Glutamatergic neuron (in vitro differentiated cells): ENCODE results near the gene ABCC9. TPM values are rescaled to one million over a fixed set of nuclear protein-coding genes. Genes with fewer than 3 reads are reported as not detected.

Experiments used
- DNase-seq: peaks from one replicate; pipeline ENCODE4 v3.0.0; 2022
- H3K27ac Mint-ChIP-seq: one replicate; pipeline ENCODE4 v1.8.0; 2020; ENCODE audit warnings: mild to moderate bottlenecking, mixed read lengths, inconsistent platforms; ENCODE audit not compliant: unreplicated experiment
- H3K27me3 Mint-ChIP-seq: one replicate; pipeline ENCODE4 v1.8.0; 2020; ENCODE audit warnings: mild to moderate bottlenecking, moderate library complexity, mixed read lengths, inconsistent platforms; ENCODE audit not compliant: unreplicated experiment
- H3K36me3 Mint-ChIP-seq: one replicate; pipeline ENCODE4 v1.8.0; 2020; ENCODE audit warnings: mild to moderate bottlenecking, mixed read lengths, inconsistent platforms; ENCODE audit not compliant: unreplicated experiment
- H3K4me1 Mint-ChIP-seq: one replicate; pipeline ENCODE4 v1.8.0; 2020; ENCODE audit warnings: mild to moderate bottlenecking, low read depth, mixed read lengths, inconsistent platforms; ENCODE audit not compliant: unreplicated experiment
- H3K4me3 Mint-ChIP-seq: one replicate; pipeline ENCODE4 v1.8.0; 2020; ENCODE audit warnings: mild to moderate bottlenecking, mixed read lengths, inconsistent platforms; ENCODE audit not compliant: unreplicated experiment
- H3K9me3 Mint-ChIP-seq: one replicate; pipeline ENCODE4 v1.8.0; 2020; ENCODE audit warnings: mild to moderate bottlenecking, moderate library complexity, mixed read lengths, inconsistent platforms; ENCODE audit not compliant: unreplicated experiment
- CTCF ChIP-seq: fragments of 200-600 bp; sonication (generic); IDR thresholded peaks from one replicate; pipeline ENCODE4 v1.5.0; 2021; ENCODE audit not compliant: partially characterized antibody, unreplicated experiment
- total RNA-seq: library from RNA; stranded (reverse); fragmentation: NEBNext Ultra II Directional; extraction: Animal tissue kit (Norgen Biotek cat#: 25700); gene quantifications from one replicate; pipeline ENCODE4 v1.2.1, GENCODE V29; 2021; ENCODE audit not compliant: unreplicated experiment

ABCC9 gene
- total RNA-seq, 1 donor from 2014 or later: 17.7 TPM

GRCh38 chr12:21895651-21896050, 45.6 kb downstream of the ABCC9 start:
- H3K4me3 Mint-ChIP-seq: no peak overlapping the region

GRCh38 chr12:21894792-21895595, 46.2 kb downstream of the ABCC9 start:
- H3K4me3 Mint-ChIP-seq: no peak overlapping the region
- H3K4me1 Mint-ChIP-seq: no peaks in the 10 kb centered on the region
- H3K27ac Mint-ChIP-seq: no peak overlapping the region
- DNase-seq: no peak
- no peaks in the 10 kb centered on the region for H3K27me3 Mint-ChIP-seq
- H3K36me3 Mint-ChIP-seq: no peaks in the 10 kb centered on the region
- H3K9me3 Mint-ChIP-seq: no peaks in the 10 kb centered on the region
- no peak for TF ChIP-seq CTCF

More at GRCh38 chr12:21895651-21896050, 45.6 kb downstream of the ABCC9 start:
- TF ChIP-seq CTCF: no peak
- H3K4me1 Mint-ChIP-seq: no peaks in the 10 kb centered on the region
- no peaks in the 10 kb centered on the region for H3K27me3 Mint-ChIP-seq
- DNase-seq: no peak
- peaks cover under 1% of the 10 kb centered on the region for H3K9me3 Mint-ChIP-seq
- H3K36me3 Mint-ChIP-seq: no peaks in the 10 kb centered on the region
- H3K27ac Mint-ChIP-seq: no peak overlapping the region

- H3K36me3 Mint-ChIP-seq: no peaks in the 10 kb centered on the region
- H3K4me1 Mint-ChIP-seq: no peaks in the 10 kb centered on the region
- no peak overlapping the region for H3K4me3 Mint-ChIP-seq
- no peak overlapping the region for H3K27ac Mint-ChIP-seq
- no peak for TF ChIP-seq CTCF
- no peak for DNase-seq
- no peaks in the 10 kb centered on the region for H3K27me3 Mint-ChIP-seq
- no peaks in the 10 kb centered on the region for H3K9me3 Mint-ChIP-seq
Observed at GRCh38 chr12:21893924-21894323, 47.3 kb downstream of the ABCC9 start.

- H3K27ac Mint-ChIP-seq: no peak overlapping the region
- DNase-seq: no peak
- no peak for TF ChIP-seq CTCF
- H3K27me3 Mint-ChIP-seq: no peaks in the 10 kb centered on the region
- H3K4me1 Mint-ChIP-seq: no peaks in the 10 kb centered on the region
- no peak overlapping the region for H3K4me3 Mint-ChIP-seq
- H3K9me3 Mint-ChIP-seq: no peaks in the 10 kb centered on the region
- no peaks in the 10 kb centered on the region for H3K36me3 Mint-ChIP-seq
Observed at GRCh38 chr12:21892341-21892740, 48.9 kb downstream of the ABCC9 start.

GRCh38 chr12:21891751-21892217, 49.4 kb downstream of the ABCC9 start:
- Mint-ChIP-seq H3K9me3 (peaks cover 1% of the 10 kb centered on the region), H3K36me3 (no peaks in the 10 kb centered on the region)

More at GRCh38 chr12:21891751-21892217, 49.4 kb downstream of the ABCC9 start:
- no peak for DNase-seq
- H3K4me3 Mint-ChIP-seq: no peak overlapping the region
- H3K27me3 Mint-ChIP-seq: no peaks in the 10 kb centered on the region
- no peak overlapping the region for H3K27ac Mint-ChIP-seq
- H3K4me1 Mint-ChIP-seq: no peaks in the 10 kb centered on the region
- no peak for TF ChIP-seq CTCF
